Stimulated activated CD4-positive, alpha-beta T cell treated with anti-CD3 and anti-CD28 coated beads, TNF-alpha, amount 100 ng/mL, for 48 hours (primary cell): ENCODE measurements around the gene CGRRF1.

Experiments
- DNase-seq, 3 donors: peaks; one replicate each; pipeline ENCODE4 v3.0.0-alpha.2; 2020; ENCODE audit warnings: low read depth in 3 of 3

Gene CGRRF1

GRCh38 chr14:54489731-54490444, 19.8 kb upstream of the CGRRF1 start:
- no peak for DNase-seq

GRCh38 chr14:54490445-54491175, 19.1 kb upstream of the CGRRF1 start:
- DNase-seq: no peak

- DNase-seq: no peak
Measured at GRCh38 chr14:54493293-54493692, 16.4 kb upstream of the CGRRF1 start.

- DNase-seq: no peak
Measured at GRCh38 chr14:54497224-54497623, 12.5 kb upstream of the CGRRF1 start.

- DNase-seq: no peak
Measured at GRCh38 chr14:54498095-54498531, 11.6 kb upstream of the CGRRF1 start.

- DNase-seq: no peak
Measured at GRCh38 chr14:54498579-54498978, 11.1 kb upstream of the CGRRF1 start.

- no peak for DNase-seq
Measured at GRCh38 chr14:54500744-54501143, 9.0 kb upstream of the CGRRF1 start.

- DNase-seq: no peak
Measured at GRCh38 chr14:54501480-54501879, 8.2 kb upstream of the CGRRF1 start.

- no peak for DNase-seq
Measured at GRCh38 chr14:54502602-54503001, 7.1 kb upstream of the CGRRF1 start.

- DNase-seq: no peak
Measured at GRCh38 chr14:54503486-54503885, 6.2 kb upstream of the CGRRF1 start.

GRCh38 chr14:54512393-54512792, 2.7 kb downstream of the CGRRF1 start:
- DNase-seq: no peak

GRCh38 chr14:54515670-54516069, 6.0 kb downstream of the CGRRF1 start:
- no peak for DNase-seq

GRCh38 chr14:54516709-54517108, 7.0 kb downstream of the CGRRF1 start:
- no peak for DNase-seq

GRCh38 chr14:54524410-54524809, 14.7 kb downstream of the CGRRF1 start:
- DNase-seq: no peak

GRCh38 chr14:54528973-54529372, 19.3 kb downstream of the CGRRF1 start:
- no peak for DNase-seq

- no peak for DNase-seq
Measured at GRCh38 chr14:54529811-54530210, 20.1 kb downstream of the CGRRF1 start.

- no peak for DNase-seq
Measured at GRCh38 chr14:54532111-54533012, 22.7 kb downstream of the CGRRF1 start.

- DNase-seq: no peak
Measured at GRCh38 chr14:54533100-54533499, 23.4 kb downstream of the CGRRF1 start.

- DNase-seq: no peak
Measured at GRCh38 chr14:54535126-54535525, 25.4 kb downstream of the CGRRF1 start.

- DNase-seq: no peak
Measured at GRCh38 chr14:54535646-54536045, 25.9 kb downstream of the CGRRF1 start.

GRCh38 chr14:54537651-54538050, 27.9 kb downstream of the CGRRF1 start:
- DNase-seq: no peak

GRCh38 chr14:54538055-54538454, 28.3 kb downstream of the CGRRF1 start:
- no peak for DNase-seq
